Measurements from ENCODE around the gene TMEM163. TPM values are rescaled to one million over a fixed set of nuclear protein-coding genes. Genes with fewer than 3 reads are reported as not detected.

The TMEM163 gene
- total and polyA plus RNA-seq, 8 donors, result 0.58 to 16.7 (median 3.2) TPM; not detected in 1

DNA sequence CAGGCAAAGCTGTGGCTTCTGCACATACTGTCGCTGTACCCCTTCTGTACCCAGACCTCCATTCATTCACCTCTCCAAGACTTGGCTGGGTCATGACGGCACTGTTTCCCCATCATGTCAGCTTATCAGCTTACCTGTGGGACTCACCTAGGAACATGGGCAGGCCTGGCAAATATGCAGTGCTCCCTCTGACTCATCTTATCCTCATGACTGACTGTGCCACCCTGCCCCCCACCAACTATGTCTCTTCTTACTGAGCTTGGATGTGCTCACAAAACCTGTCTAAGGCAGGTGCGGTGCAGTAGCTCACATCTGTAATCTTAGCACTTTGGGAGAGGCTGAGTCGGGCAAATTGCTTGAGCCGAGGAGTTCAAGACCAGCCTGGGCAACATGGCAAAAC is 312.5 kb downstream of the TMEM163 start:
- Histone ChIP-seq H3K27ac (peak overlapping the region in 1 of 5 donors; percentile 3), H3K4me1 (peaks cover under 1 to 74% (median 27%) of the 10 kb centered on the region in 4 donors), H3K9me3 (no peaks in the 10 kb centered on the region), H3K27me3 (no peaks in the 10 kb centered on the region), H3K36me3 (peaks cover 0 to 36% (median 26%) of the 10 kb centered on the region in 4 donors), H3K4me3 (no peak overlapping the region)
- TF ChIP-seq POLR2AphosphoS5 (IDR thresholded peaks at IDR 0.05), result peak in 1 of 3 donors; percentile 46
- TF ChIP-seq, protein P1, sequence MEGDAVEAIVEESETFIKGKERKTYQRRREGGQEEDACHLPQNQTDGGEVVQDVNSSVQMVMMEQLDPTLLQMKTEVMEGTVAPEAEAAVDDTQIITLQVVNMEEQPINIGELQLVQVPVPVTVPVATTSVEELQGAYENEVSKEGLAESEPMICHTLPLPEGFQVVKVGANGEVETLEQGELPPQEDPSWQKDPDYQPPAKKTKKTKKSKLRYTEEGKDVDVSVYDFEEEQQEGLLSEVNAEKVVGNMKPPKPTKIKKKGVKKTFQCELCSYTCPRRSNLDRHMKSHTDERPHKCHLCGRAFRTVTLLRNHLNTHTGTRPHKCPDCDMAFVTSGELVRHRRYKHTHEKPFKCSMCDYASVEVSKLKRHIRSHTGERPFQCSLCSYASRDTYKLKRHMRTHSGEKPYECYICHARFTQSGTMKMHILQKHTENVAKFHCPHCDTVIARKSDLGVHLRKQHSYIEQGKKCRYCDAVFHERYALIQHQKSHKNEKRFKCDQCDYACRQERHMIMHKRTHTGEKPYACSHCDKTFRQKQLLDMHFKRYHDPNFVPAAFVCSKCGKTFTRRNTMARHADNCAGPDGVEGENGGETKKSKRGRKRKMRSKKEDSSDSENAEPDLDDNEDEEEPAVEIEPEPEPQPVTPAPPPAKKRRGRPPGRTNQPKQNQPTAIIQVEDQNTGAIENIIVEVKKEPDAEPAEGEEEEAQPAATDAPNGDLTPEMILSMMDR (IDR thresholded peaks at IDR 0.05), result no peak
- WGBS, 5 donors, result 82 to 90% (median 87%) methylated on average over 5 of the region's 5 CpGs
- peak in 1 of 2 donors; percentile 44 for DNase-seq
- intact Hi-C loops (cut with DNase I; ENCODE audit: low total_unique reads), result no loop called here

Other genes starting within 250 kb of the TMEM163 start
- gene ACMSD, start 119.6 kb upstream of the TMEM163 start, total RNA-seq, result not detected
- not detected for gene ACMSD, start 119.6 kb upstream of the TMEM163 start, polyA plus RNA-seq
- 100 to 1,000 TPM in 1 of 5 donors, 10 to 100 TPM in 3, 1 to 10 TPM in 1; 7.5 to 119 (median 34.5) TPM for gene CCNT2, start 199.8 kb upstream of the TMEM163 start, total RNA-seq
- gene CCNT2, start 199.8 kb upstream of the TMEM163 start, polyA plus RNA-seq, result 10 to 100 TPM in 1 of 3 donors, 1 to 10 TPM in 2; 4.4 to 10.6 (median 4.9) TPM

Data from stomach (tissue), 9 donors.